ENCODE data around the gene BRMS1. TPM values are rescaled to one million over a fixed set of nuclear protein-coding genes. Genes with fewer than 3 reads are reported as not detected.
"Not testable (repeated sequence)": the region's sequence is repeated elsewhere in the genome, so short reads cannot be mapped to it uniquely, and the experiment has no call there.

Gene BRMS1
- total RNA-seq, 1 experiment from 2014 or later, result 58.1 TPM

DNA sequence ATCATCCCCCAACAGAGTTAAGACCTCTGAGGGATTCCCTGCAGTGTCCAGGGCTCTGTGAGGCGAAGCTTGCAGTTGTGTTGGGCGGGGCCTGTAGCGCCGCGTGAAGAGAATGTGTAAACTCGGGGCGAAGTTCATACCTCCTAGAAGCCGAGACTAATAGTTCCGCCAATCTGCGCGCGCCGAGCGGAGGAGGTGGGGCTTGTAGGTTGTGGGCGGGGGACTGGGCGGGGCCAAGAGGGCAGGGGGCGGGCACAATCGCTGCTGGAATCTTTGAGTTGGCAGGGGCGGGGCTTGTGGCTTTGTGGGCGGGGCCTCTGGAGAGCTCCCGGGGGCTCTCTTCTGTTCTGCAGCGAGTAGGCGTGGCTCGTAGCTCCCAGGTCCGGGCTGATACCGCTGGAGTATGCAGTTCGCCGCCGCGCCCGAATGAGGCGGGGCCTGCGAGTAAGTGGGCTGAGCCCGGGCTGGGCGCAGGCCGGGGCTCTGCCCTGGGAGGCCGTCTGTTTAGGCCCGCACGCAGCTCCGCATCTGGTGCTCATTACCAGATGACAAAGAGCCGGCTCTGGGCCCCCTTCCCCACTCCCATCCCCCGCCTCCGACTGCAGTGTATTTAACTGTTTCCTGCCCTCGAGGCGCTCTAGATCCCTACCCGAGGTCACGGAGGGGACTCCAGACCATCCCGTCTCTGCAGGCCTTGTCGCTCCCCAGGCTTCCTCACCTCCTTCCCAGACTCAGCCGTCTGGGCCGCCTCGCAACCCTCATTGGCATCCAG is 32.2 kb downstream of the BRMS1 start:
- peak overlapping the region; percentile 87 for H3K4me3 Mint-ChIP-seq (ENCODE audit: unreplicated experiment)
- Histone ChIP-seq H3K27me3 (replicated peaks; ENCODE audit: control insufficient read depth, insufficient read depth, low read length) (no peaks in the 10 kb centered on the region), H3K4me1 (peaks cover 18% of the 10 kb centered on the region), H3K9me3 (no peaks in the 10 kb centered on the region), H3K4me3 (ENCODE audit: low read depth, low read length) (peak overlapping the region; percentile 52), H3K36me3 (ENCODE audit: control insufficient read depth, insufficient read depth, low read length) (no peaks in the 10 kb centered on the region)
- DNase-seq, result peak; percentile 98 to 99
- H3K9me3 Mint-ChIP-seq (ENCODE audit: unreplicated experiment), result no peaks in the 10 kb centered on the region
- peaks cover 17% of the 10 kb centered on the region for H3K36me3 Mint-ChIP-seq (ENCODE audit: insufficient read depth, unreplicated experiment)
- TF ChIP-seq, protein P1, sequence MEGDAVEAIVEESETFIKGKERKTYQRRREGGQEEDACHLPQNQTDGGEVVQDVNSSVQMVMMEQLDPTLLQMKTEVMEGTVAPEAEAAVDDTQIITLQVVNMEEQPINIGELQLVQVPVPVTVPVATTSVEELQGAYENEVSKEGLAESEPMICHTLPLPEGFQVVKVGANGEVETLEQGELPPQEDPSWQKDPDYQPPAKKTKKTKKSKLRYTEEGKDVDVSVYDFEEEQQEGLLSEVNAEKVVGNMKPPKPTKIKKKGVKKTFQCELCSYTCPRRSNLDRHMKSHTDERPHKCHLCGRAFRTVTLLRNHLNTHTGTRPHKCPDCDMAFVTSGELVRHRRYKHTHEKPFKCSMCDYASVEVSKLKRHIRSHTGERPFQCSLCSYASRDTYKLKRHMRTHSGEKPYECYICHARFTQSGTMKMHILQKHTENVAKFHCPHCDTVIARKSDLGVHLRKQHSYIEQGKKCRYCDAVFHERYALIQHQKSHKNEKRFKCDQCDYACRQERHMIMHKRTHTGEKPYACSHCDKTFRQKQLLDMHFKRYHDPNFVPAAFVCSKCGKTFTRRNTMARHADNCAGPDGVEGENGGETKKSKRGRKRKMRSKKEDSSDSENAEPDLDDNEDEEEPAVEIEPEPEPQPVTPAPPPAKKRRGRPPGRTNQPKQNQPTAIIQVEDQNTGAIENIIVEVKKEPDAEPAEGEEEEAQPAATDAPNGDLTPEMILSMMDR (IDR thresholded peaks at IDR 0.05; ENCODE audit: insufficient read depth in 1 of 2, low read depth in 1 of 2, low read length in 1 of 2, severe bottlenecking in 1 of 2, unreplicated experiment in 1 of 2), result no peak
- POLR2A ChIA-PET, result interaction anchor here (0.5 to 2.3 kb wide), 10 partner anchors 17 to 425 kb away, joined by 3 to 34 read pairs (median 4); partner anchors contain the start of genes BANF1, BRMS1, EIF1AD and FIBP
- intact Hi-C loops (cut with micrococcal nuclease; ENCODE audit: unreplicated experiment), result loop anchor here (1.0 to 2.0 kb wide), 5 partner anchors 16 to 77 kb away; partner anchors contain the start of genes BRMS1, RAB1B and RIN1
- H3K27me3 Mint-ChIP-seq (ENCODE audit: insufficient read depth, unreplicated experiment), result no peaks in the 10 kb centered on the region
- H3K4me1 Mint-ChIP-seq (ENCODE audit: low read depth, unreplicated experiment), result no peaks in the 10 kb centered on the region
- peak overlapping the region; percentile 91 for H3K27ac Mint-ChIP-seq (ENCODE audit: unreplicated experiment)
- BruUV-seq (replicated peaks), result no TSS peak
- CTCF ChIA-PET, result interaction anchor here (0.5 to 3.4 kb wide), 35 partner anchors 9 to 428 kb away, joined by 3 to 90 read pairs (median 4); partner anchors contain the start of genes BRMS1, DPP3, FIBP and MRPL11

GRCh38 chr11:66311965-66312548 is 32.8 kb downstream of the BRMS1 start:
- DNase-seq, result peak; percentile 97
- Mint-ChIP-seq H3K27me3 (ENCODE audit: insufficient read depth, unreplicated experiment) (no peaks in the 10 kb centered on the region), H3K4me3 (ENCODE audit: unreplicated experiment) (peak overlapping the region; percentile 87), H3K4me1 (ENCODE audit: low read depth, unreplicated experiment) (no peaks in the 10 kb centered on the region), H3K27ac (ENCODE audit: unreplicated experiment) (peak overlapping the region; percentile 91), H3K36me3 (ENCODE audit: insufficient read depth, unreplicated experiment) (peaks cover 17% of the 10 kb centered on the region), H3K9me3 (ENCODE audit: unreplicated experiment) (no peaks in the 10 kb centered on the region)
- Histone ChIP-seq H3K27me3 (replicated peaks; ENCODE audit: control insufficient read depth, insufficient read depth, low read length) (no peaks in the 10 kb centered on the region), H3K4me1 (peaks cover 14% of the 10 kb centered on the region), H3K4me3 (ENCODE audit: low read depth, low read length) (peak overlapping the region; percentile 52), H3K9me3 (no peaks in the 10 kb centered on the region), H3K36me3 (ENCODE audit: control insufficient read depth, insufficient read depth, low read length) (no peaks in the 10 kb centered on the region)
- intact Hi-C loops (cut with micrococcal nuclease; ENCODE audit: unreplicated experiment), result loop anchor here (1.0 to 2.0 kb wide), 5 partner anchors 16 to 77 kb away; partner anchors contain the start of genes BRMS1, RAB1B and RIN1
- ChIA-PET CTCF (interaction anchor here (0.6 to 3.4 kb wide), 35 partner anchors 10 to 433 kb away, joined by 3 to 90 read pairs (median 4); partner anchors contain the start of genes B4GAT1, BRMS1, CCDC87 and DPP3), POLR2A (interaction anchor here (1.0 to 2.3 kb wide), 9 partner anchors 17 to 424 kb away, joined by 3 to 34 read pairs (median 4); partner anchors contain the start of genes BRMS1, FIBP, RIN1 and SF3B2)
- no TSS peak for BruUV-seq (replicated peaks)
- TF ChIP-seq, protein P1 (IDR thresholded peaks at IDR 0.05; ENCODE audit: insufficient read depth in 1 of 2, low read depth in 1 of 2, low read length in 1 of 2, severe bottlenecking in 1 of 2, unreplicated experiment in 1 of 2), result peak in 1 of 2 experiments; percentile 88

DNA sequence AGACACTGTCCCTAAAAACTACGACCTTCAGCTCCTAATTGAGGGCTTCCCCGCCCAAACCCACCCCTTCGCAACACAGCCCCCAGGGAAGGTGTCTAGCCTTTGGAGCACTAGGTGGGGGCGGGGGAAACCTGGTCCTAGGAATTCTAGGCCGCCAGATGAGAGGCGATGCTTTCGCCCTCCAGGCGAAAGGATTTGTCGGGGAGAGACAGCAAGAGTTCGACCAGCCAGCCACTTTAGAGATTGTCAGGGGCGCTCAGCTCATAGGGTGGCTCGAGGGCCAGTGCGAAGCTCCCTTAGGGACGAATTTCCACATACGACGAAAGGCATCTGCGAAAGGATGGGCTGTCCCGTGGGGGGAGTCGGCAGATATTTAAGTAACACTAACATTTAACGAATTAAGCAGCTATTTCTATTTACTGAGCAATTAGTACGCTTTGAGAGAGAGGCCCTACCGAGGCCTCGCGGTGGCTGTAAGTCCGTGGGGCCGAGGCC is 33.4 kb downstream of the BRMS1 start:
- H3K4me3 Mint-ChIP-seq (ENCODE audit: unreplicated experiment), result peak overlapping the region; percentile 87
- no peaks in the 10 kb centered on the region for H3K9me3 Mint-ChIP-seq (ENCODE audit: unreplicated experiment)
- ChIA-PET CTCF (interaction anchor here (0.6 to 3.4 kb wide), 19 partner anchors 11 to 434 kb away, joined by 3 to 90 read pairs (median 5); partner anchors contain the start of genes B4GAT1, BRMS1, CCDC87 and RAB1B), POLR2A (interaction anchor here (1.1 to 2.3 kb wide), 5 partner anchors 22 to 259 kb away, joined by 3 to 34 read pairs (median 10); partner anchors contain the start of genes BRMS1, RIN1, SF3B2 and YIF1A)
- Histone ChIP-seq H3K36me3 (ENCODE audit: control insufficient read depth, insufficient read depth, low read length) (no peaks in the 10 kb centered on the region), H3K4me3 (ENCODE audit: low read depth, low read length) (peak overlapping the region; percentile 52), H3K4me1 (peaks cover 14% of the 10 kb centered on the region), H3K9me3 (no peaks in the 10 kb centered on the region), H3K27me3 (replicated peaks; ENCODE audit: control insufficient read depth, insufficient read depth, low read length) (no peaks in the 10 kb centered on the region)
- H3K27ac Mint-ChIP-seq (ENCODE audit: unreplicated experiment), result peak overlapping the region; percentile 91
- H3K36me3 Mint-ChIP-seq (ENCODE audit: insufficient read depth, unreplicated experiment), result peaks cover 17% of the 10 kb centered on the region
- no peaks in the 10 kb centered on the region for H3K4me1 Mint-ChIP-seq (ENCODE audit: low read depth, unreplicated experiment)
- peak in 1 of 2 experiments; percentile 55 for DNase-seq
- intact Hi-C loops (cut with micrococcal nuclease; ENCODE audit: unreplicated experiment), result no loop called here
- no peaks in the 10 kb centered on the region for H3K27me3 Mint-ChIP-seq (ENCODE audit: insufficient read depth, unreplicated experiment)
- TSS peak; percentile 44 for BruUV-seq (replicated peaks)
- TF ChIP-seq, protein P1 (IDR thresholded peaks at IDR 0.05; ENCODE audit: insufficient read depth in 1 of 2, low read depth in 1 of 2, low read length in 1 of 2, severe bottlenecking in 1 of 2, unreplicated experiment in 1 of 2), result peak in 1 of 2 experiments; percentile 96

DNA sequence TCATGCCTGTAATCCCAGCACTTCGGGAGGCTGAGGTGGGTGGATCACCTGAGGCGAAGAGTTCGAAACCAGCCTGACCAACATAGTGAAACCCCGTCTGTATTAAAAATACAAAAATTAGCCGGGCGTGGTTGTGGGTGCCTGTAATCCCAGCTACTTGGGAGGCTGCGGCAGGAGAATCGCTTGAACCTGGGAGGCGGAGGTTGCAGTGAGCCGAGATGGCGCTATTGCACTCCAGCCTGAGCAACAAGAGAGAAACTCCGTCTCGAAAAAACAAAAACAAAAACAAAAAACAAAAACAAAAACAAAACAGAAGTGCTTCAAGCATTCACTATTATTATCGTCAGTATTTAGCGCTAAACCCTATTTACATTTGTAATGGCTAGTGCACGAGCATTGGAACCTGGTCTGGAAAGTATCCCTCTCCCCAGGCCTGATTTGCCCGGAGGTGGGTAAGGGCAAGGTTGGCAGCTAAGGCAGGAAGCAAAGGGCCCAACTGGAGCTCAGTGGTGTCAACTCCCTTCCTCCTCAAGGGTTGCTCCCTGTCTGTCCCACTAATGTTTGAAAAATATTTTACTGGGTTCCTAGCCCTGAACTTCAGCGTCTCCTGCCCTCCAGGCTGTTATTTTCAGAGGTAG is 34.0 kb downstream of the BRMS1 start:
- H3K27me3 ChIP-seq (replicated peaks; ENCODE audit: control insufficient read depth, insufficient read depth, low read length), result not testable (repeated sequence)
- POLR2A ChIA-PET, result interaction anchor here (0.7 to 2.3 kb wide), 4 partner anchors 22 to 34 kb away, joined by 3 to 34 read pairs (median 18); partner anchors contain the start of genes BRMS1, RIN1 and YIF1A
- peak overlapping the region; percentile 91 for H3K27ac Mint-ChIP-seq (ENCODE audit: unreplicated experiment)

More for the DNA sequence above, 34.0 kb downstream of the BRMS1 start:
- peaks cover 17% of the 10 kb centered on the region for H3K36me3 Mint-ChIP-seq (ENCODE audit: insufficient read depth, unreplicated experiment)
- BruUV-seq (replicated peaks); H3K9me3 Mint-ChIP-seq (ENCODE audit: unreplicated experiment); intact Hi-C loops (cut with micrococcal nuclease; ENCODE audit: unreplicated experiment); DNase-seq; H3K9me3 ChIP-seq; H3K4me3 ChIP-seq (ENCODE audit: low read depth, low read length); H3K36me3 ChIP-seq (ENCODE audit: control insufficient read depth, insufficient read depth, low read length); H3K4me1 Mint-ChIP-seq (ENCODE audit: low read depth, unreplicated experiment); H3K27me3 Mint-ChIP-seq (ENCODE audit: insufficient read depth, unreplicated experiment): not testable (repeated sequence)
- CTCF ChIA-PET, result interaction anchor here (0.6 to 3.4 kb wide), 17 partner anchors 16 to 434 kb away, joined by 3 to 90 read pairs (median 7); partner anchors contain the start of genes B4GAT1, BRMS1, CCDC87 and RAB1B
- H3K4me3 Mint-ChIP-seq (ENCODE audit: unreplicated experiment), result peak overlapping the region; percentile 87
- H3K4me1 ChIP-seq, result peaks cover 14% of the 10 kb centered on the region

All from Caco-2 (cell line).